Coronary artery (tissue), 2 donors: Measurements from ENCODE around the gene SIN3B.

Source experiments
- DNase-seq: peaks from one replicate; pipeline ENCODE4 v3.0.0-alpha.2; 2017; ENCODE audit warnings: low spot score
- H3K27ac ChIP-seq, 2 donors: fragments of 200-600 bp; sonication (generic); one replicate each; pipeline ENCODE4 v1.5.1; 2016 to 2019
- H3K4me3 ChIP-seq: fragments of 200-600 bp; sonication (generic); 2 replicates; pipeline ENCODE4 v1.5.1; 2016; ENCODE audit warnings: mild to moderate bottlenecking, moderate library complexity
- TF ChIP-seq, protein P1 (sequence below): fragments of 200-600 bp; sonication (generic); IDR thresholded peaks from one replicate; pipeline ENCODE4 v1.5.1; 2019; ENCODE audit warnings: antibody characterized with exemption

Gene SIN3B

GRCh38 chr19:16908759-16909158 lies 79.6 kb downstream of the SIN3B start:
- no peak overlapping the region for H3K4me3 ChIP-seq
- TF ChIP-seq, protein P1, sequence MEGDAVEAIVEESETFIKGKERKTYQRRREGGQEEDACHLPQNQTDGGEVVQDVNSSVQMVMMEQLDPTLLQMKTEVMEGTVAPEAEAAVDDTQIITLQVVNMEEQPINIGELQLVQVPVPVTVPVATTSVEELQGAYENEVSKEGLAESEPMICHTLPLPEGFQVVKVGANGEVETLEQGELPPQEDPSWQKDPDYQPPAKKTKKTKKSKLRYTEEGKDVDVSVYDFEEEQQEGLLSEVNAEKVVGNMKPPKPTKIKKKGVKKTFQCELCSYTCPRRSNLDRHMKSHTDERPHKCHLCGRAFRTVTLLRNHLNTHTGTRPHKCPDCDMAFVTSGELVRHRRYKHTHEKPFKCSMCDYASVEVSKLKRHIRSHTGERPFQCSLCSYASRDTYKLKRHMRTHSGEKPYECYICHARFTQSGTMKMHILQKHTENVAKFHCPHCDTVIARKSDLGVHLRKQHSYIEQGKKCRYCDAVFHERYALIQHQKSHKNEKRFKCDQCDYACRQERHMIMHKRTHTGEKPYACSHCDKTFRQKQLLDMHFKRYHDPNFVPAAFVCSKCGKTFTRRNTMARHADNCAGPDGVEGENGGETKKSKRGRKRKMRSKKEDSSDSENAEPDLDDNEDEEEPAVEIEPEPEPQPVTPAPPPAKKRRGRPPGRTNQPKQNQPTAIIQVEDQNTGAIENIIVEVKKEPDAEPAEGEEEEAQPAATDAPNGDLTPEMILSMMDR: no peak
- H3K27ac ChIP-seq: no peak overlapping the region
- DNase-seq: no peak

DNA sequence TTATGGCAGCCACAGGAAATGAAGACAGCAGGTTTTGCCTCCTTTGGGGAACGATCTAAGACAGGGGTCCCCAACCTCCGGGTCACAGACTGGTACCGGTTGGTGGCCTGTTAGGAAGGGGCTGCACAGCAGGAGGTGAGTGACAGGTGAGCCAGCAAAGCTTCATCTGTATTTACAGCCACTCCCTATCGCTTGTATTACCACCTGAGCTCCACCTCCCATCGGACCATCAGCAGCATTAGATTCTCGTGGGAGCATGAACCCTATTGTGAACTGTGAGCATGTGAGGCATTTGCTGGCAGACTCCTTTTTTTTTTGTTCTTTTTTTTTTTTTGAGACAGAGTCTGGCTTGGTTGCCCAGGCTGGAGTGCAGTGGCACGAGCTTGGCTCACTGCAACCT lies 81.8 kb downstream of the SIN3B start:
- DNase-seq: no peak
- TF ChIP-seq, protein P1: no peak
- Histone ChIP-seq H3K4me3 (no peak overlapping the region), H3K27ac (no peak overlapping the region)

- TF ChIP-seq, protein P1: no peak
- DNase-seq: no peak
- Histone ChIP-seq H3K4me3 (no peak overlapping the region), H3K27ac (no peak overlapping the region)
These were observed 83.6 kb downstream of the SIN3B start for GRCh38 chr19:16912780-16913179.

DNA sequence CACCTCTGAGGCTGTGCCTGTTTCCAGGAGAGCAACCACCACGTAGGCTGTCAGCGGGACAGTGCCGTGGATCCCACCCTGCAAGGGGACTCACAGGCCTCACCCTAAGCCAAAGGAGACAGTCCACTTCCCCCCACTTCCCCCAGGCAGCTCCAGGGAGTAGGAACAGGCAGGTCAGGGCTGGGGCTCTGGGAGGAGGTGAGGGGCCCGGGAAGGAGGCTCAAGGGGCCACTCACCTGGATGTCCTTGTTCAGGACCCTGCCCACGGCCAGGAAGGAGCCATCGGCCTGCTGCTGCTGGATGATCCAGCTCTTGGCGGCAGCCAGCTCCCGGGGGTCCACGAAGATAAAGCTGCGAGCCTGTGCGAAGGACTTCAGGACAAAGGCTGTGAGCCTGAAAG lies 85.2 kb downstream of the SIN3B start:
- no peak overlapping the region for H3K4me3 ChIP-seq
- DNase-seq: no peak
- no peak overlapping the region for H3K27ac ChIP-seq
- TF ChIP-seq, protein P1: no peak

GRCh38 chr19:16915135-16915534 lies 85.9 kb downstream of the SIN3B start:
- Histone ChIP-seq H3K27ac (no peak overlapping the region), H3K4me3 (no peak overlapping the region)
- TF ChIP-seq, protein P1: no peak
- no peak for DNase-seq

DNA sequence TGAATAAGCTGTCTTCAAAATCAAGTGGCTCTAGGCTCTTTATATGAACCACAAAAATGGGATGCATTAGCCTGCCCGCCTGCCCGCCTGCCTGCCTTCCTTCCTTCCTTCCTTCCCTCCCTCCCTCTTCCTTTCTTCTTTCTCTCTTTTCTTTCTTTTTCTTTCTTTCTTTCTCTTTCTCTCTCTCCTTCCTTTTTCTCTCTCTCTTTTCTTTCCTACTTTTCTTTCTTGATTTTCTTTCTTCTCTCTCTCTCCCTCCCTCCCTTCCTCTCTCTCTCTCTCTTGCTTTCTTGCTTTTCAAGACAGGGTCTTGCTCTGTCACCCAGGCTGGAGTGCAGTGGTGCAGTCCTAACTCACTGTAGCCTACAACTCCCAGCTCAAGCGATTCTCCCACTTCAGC lies 86.5 kb downstream of the SIN3B start:
- TF ChIP-seq, protein P1: no peak
- no peak for DNase-seq
- Histone ChIP-seq H3K4me3 (no peak overlapping the region), H3K27ac (no peak overlapping the region)

DNA sequence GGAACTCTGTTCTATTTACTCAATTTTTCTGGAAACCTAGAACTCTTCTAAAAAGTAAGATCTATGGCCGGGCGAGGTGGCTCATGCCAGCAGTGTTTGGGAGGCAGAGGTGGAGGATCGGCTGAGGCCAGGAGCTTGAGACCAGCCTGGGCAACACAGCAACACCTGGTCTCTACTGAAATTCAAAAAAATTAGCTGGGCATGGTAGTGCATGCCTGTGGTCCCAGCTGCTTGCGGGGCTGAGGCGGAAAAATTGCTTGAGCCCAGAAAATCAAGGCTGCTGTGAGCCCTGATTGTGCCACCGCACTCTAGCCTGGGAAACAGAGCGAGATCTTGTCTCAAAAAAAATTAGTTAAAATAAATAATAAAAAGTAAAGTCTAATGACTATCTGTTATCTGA lies 88.2 kb downstream of the SIN3B start:
- DNase-seq: no peak
- Histone ChIP-seq H3K27ac (no peak overlapping the region), H3K4me3 (no peak overlapping the region)
- TF ChIP-seq, protein P1: no peak
